GM23248 (cell line): ENCODE measurements around the gene DFFB.

Experiments used
- EZH2 ChIP-seq: fragments of 200-600 bp; sonication (generic); IDR thresholded peaks from 2 replicates; pipeline ENCODE4 v1.6.1; 2018; ENCODE audit warnings: antibody characterized with exemption, mild to moderate bottlenecking; ENCODE audit not compliant: insufficient read depth, poor library complexity, severe bottlenecking
- EZH2phosphoT487 ChIP-seq: fragments of 200-600 bp; sonication (generic); IDR thresholded peaks from 2 replicates; pipeline ENCODE4 v1.6.1; 2018; ENCODE audit warnings: antibody characterized with exemption, moderate library complexity, mild to moderate bottlenecking, low read depth; ENCODE audit not compliant: insufficient read depth

DNA sequence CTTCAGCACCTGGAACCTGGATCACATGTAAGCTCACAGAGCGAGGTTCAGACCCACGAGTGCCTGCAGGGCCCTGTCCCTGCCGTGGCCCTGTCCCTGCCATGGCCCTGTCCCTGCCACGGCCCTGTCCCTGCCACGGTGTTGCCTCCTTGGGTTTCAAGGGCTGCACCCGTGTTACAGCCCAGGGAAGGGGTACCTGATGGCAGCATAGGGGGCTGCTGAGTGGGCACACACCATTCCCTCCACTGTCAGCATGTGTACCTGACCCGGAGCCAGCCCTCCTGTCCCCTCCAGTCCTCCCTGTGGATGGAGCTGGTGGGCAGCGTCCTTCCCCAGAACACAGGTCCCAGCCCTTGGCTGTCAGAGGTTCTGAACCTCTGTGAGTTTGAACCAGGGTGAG lies 15.3 kb downstream of the DFFB start:
- no peak for TF ChIP-seq EZH2
- no peak for TF ChIP-seq EZH2phosphoT487
